RWPE1 (cell line): ENCODE data around the gene PHF12.
"Not testable (repeated sequence)": the region's sequence is repeated elsewhere in the genome, so short reads cannot be mapped to it uniquely, and the experiment has no call there.

ENCODE experiments used
- CTCF ChIA-PET: fragments of 350-600 bp; sonication (Branson Sonifier 250); formaldehyde crosslinking; extraction: SDS; loops from one replicate; lab custom pipeline; 2021; lab: Yijun Ruan, JAX
- POLR2A ChIA-PET: fragments of 400-600 bp; formaldehyde crosslinking; extraction: SDS; loops from one replicate; lab custom pipeline; 2020; ENCODE audit warnings: antibody characterized with exemption; ENCODE audit not compliant: low non-redundant PET; lab: Yijun Ruan, JAX
- DNase-seq: peaks from one replicate; pipeline ENCODE4 v3.0.0; 2012; ENCODE audit warnings: low spot score
- H3K27ac ChIP-seq: fragments of 450-650 bp; 2 replicates; pipeline ENCODE4 v1.5.1; 2017
- TF ChIP-seq, protein P1 (sequence below): fragments of 450-650 bp; conservative IDR thresholded peaks from 2 replicates; pipeline ENCODE4 v1.5.1; 2017; ENCODE audit warnings: low read depth, mild to moderate bottlenecking

Gene PHF12

DNA sequence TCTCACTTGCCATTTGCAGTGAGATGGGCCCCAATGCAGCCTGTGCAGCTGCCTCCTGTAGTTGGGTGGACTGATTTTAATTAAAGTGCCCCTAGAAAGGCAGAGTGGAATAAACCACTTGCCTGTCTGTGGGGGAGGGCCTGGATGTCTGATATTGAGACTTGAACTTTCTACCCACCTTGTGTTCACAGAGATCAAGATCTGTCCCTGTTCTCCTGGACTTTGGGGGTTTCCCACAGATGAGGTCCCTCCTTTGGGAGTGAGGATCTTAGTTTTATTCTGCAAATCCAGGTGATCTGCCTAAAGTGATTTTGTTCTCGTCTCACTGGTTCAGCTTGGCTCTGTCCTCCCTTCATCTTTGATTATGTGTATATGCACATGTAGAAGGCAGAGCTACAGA is 40.8 kb downstream of the PHF12 start:
- TF ChIP-seq, protein P1, sequence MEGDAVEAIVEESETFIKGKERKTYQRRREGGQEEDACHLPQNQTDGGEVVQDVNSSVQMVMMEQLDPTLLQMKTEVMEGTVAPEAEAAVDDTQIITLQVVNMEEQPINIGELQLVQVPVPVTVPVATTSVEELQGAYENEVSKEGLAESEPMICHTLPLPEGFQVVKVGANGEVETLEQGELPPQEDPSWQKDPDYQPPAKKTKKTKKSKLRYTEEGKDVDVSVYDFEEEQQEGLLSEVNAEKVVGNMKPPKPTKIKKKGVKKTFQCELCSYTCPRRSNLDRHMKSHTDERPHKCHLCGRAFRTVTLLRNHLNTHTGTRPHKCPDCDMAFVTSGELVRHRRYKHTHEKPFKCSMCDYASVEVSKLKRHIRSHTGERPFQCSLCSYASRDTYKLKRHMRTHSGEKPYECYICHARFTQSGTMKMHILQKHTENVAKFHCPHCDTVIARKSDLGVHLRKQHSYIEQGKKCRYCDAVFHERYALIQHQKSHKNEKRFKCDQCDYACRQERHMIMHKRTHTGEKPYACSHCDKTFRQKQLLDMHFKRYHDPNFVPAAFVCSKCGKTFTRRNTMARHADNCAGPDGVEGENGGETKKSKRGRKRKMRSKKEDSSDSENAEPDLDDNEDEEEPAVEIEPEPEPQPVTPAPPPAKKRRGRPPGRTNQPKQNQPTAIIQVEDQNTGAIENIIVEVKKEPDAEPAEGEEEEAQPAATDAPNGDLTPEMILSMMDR = no peak
- DNase-seq = no peak
- CTCF ChIA-PET = interaction anchor here (0.7 to 1.0 kb wide), 2 partner anchors 44 to 161 kb away, joined by 4 read pairs; no protein-coding TSS in a partner anchor
- POLR2A ChIA-PET = no interaction called here
- no peak overlapping the region for H3K27ac ChIP-seq

DNA sequence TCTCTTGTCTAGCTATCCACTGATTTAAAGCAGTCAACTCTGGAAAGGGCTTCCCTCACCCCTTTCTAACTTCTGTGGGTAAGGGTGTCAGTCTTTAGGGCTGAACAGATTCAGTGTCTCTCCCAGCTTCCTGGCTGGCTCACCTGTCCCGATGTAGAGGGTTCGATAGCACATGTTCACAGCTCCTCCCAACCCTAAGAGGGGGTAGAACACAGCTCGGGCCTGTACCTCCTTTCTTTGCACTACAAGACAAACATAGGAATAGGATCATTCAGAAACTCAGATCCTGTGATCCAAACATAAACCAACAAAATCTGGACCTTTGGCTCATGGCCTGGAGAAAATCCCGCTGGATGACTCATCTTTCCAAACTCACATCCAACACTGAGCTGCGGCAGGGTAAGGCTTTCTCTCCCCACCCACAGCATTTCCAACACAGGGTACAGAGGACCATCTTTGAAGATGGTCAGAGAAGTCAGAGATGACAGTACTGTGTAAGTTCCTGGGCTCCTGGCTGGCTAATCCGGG is 42.6 kb downstream of the PHF12 start:
- ChIA-PET CTCF (interaction anchor here (1.2 to 2.2 kb wide), 3 partner anchors 159 to 182 kb away, joined by 4 to 12 read pairs (median 6); no protein-coding TSS in a partner anchor), POLR2A (no interaction called here)
- H3K27ac ChIP-seq = peak overlapping the region; percentile 65
- DNase-seq = peak; percentile 33
- TF ChIP-seq, protein P1 = no peak

DNA sequence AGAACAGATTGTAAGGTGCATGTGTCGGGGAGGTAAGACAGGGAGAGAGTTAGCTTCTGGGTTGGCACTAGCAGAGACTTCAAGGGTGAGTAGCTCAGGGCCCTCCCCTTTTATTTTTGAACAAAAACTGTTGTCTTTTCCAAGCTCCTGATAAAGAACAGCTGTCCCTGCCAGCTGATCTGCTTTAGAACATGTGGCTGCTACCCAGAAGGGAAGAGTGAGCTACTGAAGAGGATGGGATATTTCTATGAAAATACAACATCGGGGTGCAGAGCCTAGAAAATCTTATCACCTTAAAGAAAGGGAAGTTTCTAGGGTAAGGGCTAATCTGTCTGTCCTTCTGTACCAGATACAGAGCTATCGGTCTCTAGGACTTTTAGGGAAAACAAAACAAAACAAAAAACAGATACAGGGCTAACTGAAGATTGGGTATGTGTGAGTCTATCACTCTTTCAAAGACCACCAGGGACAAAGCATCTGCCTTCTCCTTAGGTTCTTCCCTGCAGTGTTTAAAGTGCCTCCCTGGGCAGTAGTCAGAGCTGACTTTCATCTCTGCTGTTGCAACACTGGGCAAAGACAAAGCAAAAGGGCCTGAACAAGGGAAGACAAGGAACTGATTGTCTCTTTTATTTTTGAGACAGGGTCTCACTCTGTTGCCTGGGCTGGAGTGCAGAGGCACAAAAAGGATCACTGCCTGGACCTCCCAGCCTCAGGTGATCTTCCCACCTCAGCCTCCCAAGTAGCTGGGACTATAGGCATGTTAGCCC is 43.4 kb downstream of the PHF12 start:
- CTCF ChIA-PET = interaction anchor here (0.5 to 2.2 kb wide), 3 partner anchors 96 to 181 kb away, joined by 5 to 12 read pairs (median 6); no protein-coding TSS in a partner anchor
- POLR2A ChIA-PET = no interaction called here
- DNase-seq = no peak
- TF ChIP-seq, protein P1 = no peak
- H3K27ac ChIP-seq = peak overlapping the region; percentile 65

DNA sequence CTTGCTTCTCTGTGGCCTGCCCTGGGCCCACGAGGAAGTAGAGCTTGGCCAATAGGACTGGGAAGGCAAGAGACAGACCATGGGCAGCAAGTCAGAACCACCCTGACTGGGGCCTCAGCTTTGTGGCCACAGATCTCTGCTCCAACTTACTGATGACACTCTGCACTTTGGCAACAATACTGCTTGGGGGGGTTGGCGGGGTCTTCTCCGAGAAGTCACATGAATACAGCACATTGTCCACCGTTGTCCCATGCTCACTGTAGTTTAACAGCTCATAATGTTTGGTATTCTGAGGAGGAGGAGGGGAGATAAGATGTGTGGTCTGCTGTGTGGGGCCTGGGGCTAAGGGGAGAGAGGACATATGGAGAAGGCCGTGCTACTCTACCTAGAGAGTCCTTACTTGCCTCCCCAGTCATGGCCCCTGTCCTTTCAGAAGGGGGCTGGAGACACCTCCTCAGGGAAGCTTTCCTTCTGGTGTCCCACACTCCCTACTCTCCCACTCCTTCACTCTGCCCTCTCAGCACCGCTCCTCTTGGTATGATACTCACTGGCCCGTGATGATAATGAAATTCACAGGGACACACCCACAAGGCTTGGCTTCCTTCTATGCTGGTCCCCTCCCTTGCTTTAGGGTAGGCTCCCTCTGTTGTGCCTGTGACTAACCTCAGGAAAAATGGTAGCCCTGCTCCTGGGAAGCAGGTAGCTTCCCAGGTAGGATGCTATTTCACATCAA is 44.4 kb downstream of the PHF12 start:
- POLR2A ChIA-PET = no interaction called here
- CTCF ChIA-PET = interaction anchor here (0.6 to 2.2 kb wide), 3 partner anchors 41 to 180 kb away, joined by 3 to 12 read pairs (median 6); no protein-coding TSS in a partner anchor
- peak overlapping the region; percentile 46 for H3K27ac ChIP-seq
- TF ChIP-seq, protein P1 = no peak
- DNase-seq = peak; percentile 20

DNA sequence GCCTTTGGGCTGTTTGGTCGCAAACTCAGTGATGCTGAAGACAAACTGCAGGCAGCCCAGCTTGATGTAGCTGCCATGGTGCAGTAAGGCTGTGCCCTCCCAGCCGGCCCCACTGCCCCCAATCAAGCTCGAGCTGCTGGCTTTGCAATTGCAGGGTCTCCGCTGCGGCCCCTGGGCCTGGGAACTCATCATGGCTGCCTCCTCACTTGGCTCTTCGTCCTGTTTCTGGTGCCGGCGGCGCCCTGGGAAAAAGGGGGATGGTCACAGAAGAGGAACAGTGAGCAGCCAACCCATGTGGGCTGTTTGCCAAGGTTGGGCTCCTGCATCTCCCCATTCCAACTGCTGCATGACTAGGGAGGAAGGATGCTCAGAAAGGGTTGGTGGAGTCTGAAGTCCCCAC is 45.0 kb downstream of the PHF12 start:
- no peak for DNase-seq
- TF ChIP-seq, protein P1 = no peak
- H3K27ac ChIP-seq = peak overlapping the region; percentile 46
- POLR2A ChIA-PET = no interaction called here
- CTCF ChIA-PET = interaction anchor here (2.2 kb wide), 1 partner anchor 179 kb away, joined by 12 read pairs; no protein-coding TSS in a partner anchor

DNA sequence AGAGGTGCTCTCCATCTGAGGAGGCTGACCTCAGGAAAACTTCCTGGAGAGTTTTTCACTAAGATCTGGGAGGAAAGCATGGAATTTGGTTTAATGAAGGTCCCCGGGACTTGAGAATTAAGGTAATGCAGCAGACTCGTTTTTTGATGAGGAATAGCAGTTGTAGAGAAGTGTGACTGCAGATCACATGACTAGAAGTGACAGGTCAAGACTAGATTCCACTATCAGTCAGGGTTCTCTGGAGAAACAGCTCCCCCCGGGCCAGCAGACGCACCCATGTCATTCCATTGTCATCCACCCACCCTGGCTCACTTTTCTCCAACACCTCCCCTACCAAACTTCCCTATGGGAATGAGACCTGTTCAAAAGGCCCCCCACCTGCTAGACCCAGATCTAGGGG is 46.5 kb downstream of the PHF12 start:
- no peak for DNase-seq
- TF ChIP-seq, protein P1 = no peak
- H3K27ac ChIP-seq = peak overlapping the region; percentile 90
- CTCF ChIA-PET = interaction anchor here (0.5 to 1.5 kb wide), 3 partner anchors 45 to 178 kb away, joined by 3 to 4 read pairs (median 4); no protein-coding TSS in a partner anchor
- POLR2A ChIA-PET = no interaction called here

DNA sequence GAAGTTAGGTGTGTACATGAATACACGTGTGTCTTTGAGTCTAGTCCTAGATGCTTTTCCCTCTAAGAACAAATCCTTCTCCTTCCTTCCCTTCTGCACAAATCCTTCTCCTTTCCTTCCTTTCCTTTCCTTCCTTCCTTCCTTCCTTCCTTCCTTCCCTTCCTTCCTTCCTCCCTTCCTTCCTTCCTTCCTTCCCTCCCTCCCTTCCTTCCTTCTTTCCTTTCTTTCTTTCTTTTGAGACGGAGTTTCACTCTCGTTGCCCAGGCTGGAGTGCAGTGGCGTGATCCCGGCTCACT is 47.8 kb downstream of the PHF12 start:
- POLR2A ChIA-PET, DNase-seq: not testable (repeated sequence)
- peak overlapping the region; percentile 90 for H3K27ac ChIP-seq
- CTCF ChIA-PET = interaction anchor here (0.6 to 2.5 kb wide), 7 partner anchors 9 to 177 kb away, joined by 3 to 13 read pairs (median 4); no protein-coding TSS in a partner anchor
